Skeletal muscle satellite cell (primary cell): Measurements from ENCODE around the gene SYCN.
"Not testable (repeated sequence)": the region's sequence is repeated elsewhere in the genome, so short reads cannot be mapped to it uniquely, and the experiment has no call there.

Experiments used
- H3K27me3 ChIP-seq: 2 replicates; pipeline ENCODE4 v1.7.0; 2013; ENCODE audit warnings: low read length; ENCODE audit not compliant: control insufficient read depth, insufficient read depth
- H3K36me3 ChIP-seq: 2 replicates; pipeline ENCODE4 v1.7.0; 2013; ENCODE audit warnings: mild to moderate bottlenecking, control low read depth, low read length; ENCODE audit not compliant: insufficient read depth
- H3K4me1 ChIP-seq: 2 replicates; pipeline ENCODE4 v1.7.0; 2013; ENCODE audit warnings: low read length; ENCODE audit not compliant: control insufficient read depth, insufficient read depth
- H3K4me2 ChIP-seq: 2 replicates; pipeline ENCODE4 v1.7.0; 2013; ENCODE audit warnings: mild to moderate bottlenecking, low read length
- H3K4me3 ChIP-seq: 2 replicates; pipeline ENCODE4 v1.7.0; 2013; ENCODE audit warnings: low read length
- H3K9ac ChIP-seq: 2 replicates; pipeline ENCODE4 v1.7.0; 2013; ENCODE audit warnings: mild to moderate bottlenecking, low read depth, low read length, moderate library complexity
- H3K9me3 ChIP-seq: replicated peaks from 2 replicates; pipeline ENCODE4 v1.7.0; 2013; ENCODE audit warnings: mild to moderate bottlenecking, control low read depth, low read length

SYCN gene

GRCh38 chr19:39218230-39219007 is 14.4 kb upstream of the SYCN start:
- Histone ChIP-seq H3K27me3 (peaks cover 16% of the 10 kb centered on the region), H3K4me1 (no peaks in the 10 kb centered on the region), H3K4me3 (no peak overlapping the region), H3K9ac (no peak overlapping the region), H3K9me3 (no peaks in the 10 kb centered on the region), H3K4me2 (no peak overlapping the region), H3K36me3 (no peaks in the 10 kb centered on the region)

GRCh38 chr19:39217094-39217493 is 13.0 kb upstream of the SYCN start:
- Histone ChIP-seq H3K4me2 (no peak overlapping the region), H3K9ac (no peak overlapping the region), H3K36me3 (no peaks in the 10 kb centered on the region), H3K4me1 (no peaks in the 10 kb centered on the region), H3K4me3 (no peak overlapping the region), H3K27me3 (peaks cover 15% of the 10 kb centered on the region), H3K9me3 (no peaks in the 10 kb centered on the region)

- H3K4me1 ChIP-seq, H3K4me2 ChIP-seq, H3K9ac ChIP-seq, H3K36me3 ChIP-seq, H3K9me3 ChIP-seq, H3K4me3 ChIP-seq: not testable (repeated sequence)
- peaks cover 13% of the 10 kb centered on the region for H3K27me3 ChIP-seq
Observed at GRCh38 chr19:39215323-39215722, 11.3 kb upstream of the SYCN start.

GRCh38 chr19:39212375-39212742 is 8.3 kb upstream of the SYCN start:
- no peaks in the 10 kb centered on the region for H3K4me1 ChIP-seq
- H3K9ac ChIP-seq: no peak overlapping the region
- H3K4me3 ChIP-seq: no peak overlapping the region
- H3K4me2 ChIP-seq: no peak overlapping the region
- H3K9me3 ChIP-seq: no peaks in the 10 kb centered on the region
- H3K36me3 ChIP-seq: no peaks in the 10 kb centered on the region
- peaks cover 23% of the 10 kb centered on the region for H3K27me3 ChIP-seq

DNA sequence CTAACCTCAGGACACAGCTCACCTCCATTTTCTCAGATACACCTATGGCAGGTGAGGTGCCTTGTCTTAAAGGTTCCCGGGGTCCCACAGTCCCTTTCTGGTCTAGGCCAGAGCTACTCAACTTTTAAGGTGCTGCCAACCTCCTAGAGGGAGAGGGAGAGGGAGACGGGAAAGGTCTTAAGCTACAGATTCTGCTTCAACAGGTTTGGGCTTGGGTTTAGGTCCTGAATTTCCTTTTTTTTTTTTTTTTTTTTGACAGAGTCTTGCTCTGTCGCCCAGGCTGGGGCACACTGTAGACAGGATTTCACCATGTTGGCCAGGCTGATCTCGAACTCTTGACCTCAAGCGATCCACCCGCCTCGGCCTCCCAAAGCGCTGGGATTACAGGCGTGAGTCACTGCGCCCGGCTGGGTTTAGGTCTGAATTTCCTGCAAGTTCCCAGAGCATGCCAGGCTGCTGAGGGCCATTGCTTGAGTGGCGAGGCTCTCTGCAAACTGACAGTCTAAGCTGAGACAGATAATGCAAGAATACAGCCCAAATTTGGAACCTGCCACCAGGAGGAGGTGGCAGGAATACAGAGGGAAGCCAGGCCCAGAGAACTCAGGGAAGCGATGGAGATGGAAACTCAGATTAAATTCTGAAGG is 7.8 kb upstream of the SYCN start:
- Histone ChIP-seq H3K9ac (no peak overlapping the region), H3K4me3 (no peak overlapping the region), H3K4me2 (no peak overlapping the region), H3K36me3 (no peaks in the 10 kb centered on the region), H3K4me1 (no peaks in the 10 kb centered on the region), H3K27me3 (peaks cover 28% of the 10 kb centered on the region), H3K9me3 (no peaks in the 10 kb centered on the region)

- Histone ChIP-seq H3K36me3 (no peaks in the 10 kb centered on the region), H3K4me3 (no peak overlapping the region), H3K4me2 (no peak overlapping the region), H3K4me1 (no peaks in the 10 kb centered on the region), H3K9ac (no peak overlapping the region), H3K9me3 (no peaks in the 10 kb centered on the region), H3K27me3 (peaks cover 43% of the 10 kb centered on the region)
Observed at GRCh38 chr19:39209196-39209595, 5.1 kb upstream of the SYCN start.

DNA sequence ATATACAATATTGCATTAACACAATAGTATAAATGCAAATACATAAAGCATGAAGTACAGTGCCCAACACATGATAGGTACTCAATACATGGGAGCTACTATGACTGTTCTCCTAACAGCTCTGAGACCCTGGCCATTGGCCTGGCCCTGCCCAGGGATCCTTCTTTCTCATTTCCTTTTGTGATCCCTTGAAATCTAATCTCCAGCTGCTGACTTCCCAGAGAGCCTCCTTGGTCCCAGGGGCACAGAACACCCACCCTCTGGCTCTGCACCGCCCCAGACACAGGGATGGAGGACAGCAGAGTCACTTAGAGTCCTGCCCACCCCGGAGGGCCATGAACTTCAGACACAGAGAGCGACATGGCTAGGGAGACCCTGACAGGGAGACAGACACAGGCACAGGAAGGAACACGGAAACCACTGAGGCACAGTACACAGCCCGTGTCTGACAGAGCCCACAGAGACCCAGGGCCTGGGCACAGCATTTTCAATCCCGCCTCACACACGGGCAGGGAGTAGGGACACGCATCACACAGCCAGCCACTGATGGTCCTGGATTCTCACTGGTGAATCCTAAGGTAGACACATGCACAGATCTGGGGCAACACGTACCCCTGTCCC is 4.2 kb upstream of the SYCN start:
- Histone ChIP-seq H3K4me1 (no peaks in the 10 kb centered on the region), H3K9me3 (no peaks in the 10 kb centered on the region), H3K4me2 (no peak overlapping the region), H3K9ac (no peak overlapping the region), H3K27me3 (peaks cover 51% of the 10 kb centered on the region), H3K4me3 (no peak overlapping the region), H3K36me3 (no peaks in the 10 kb centered on the region)

GRCh38 chr19:39207293-39207836 is 3.3 kb upstream of the SYCN start:
- Histone ChIP-seq H3K9ac (no peak overlapping the region), H3K9me3 (no peaks in the 10 kb centered on the region), H3K4me2 (no peak overlapping the region), H3K36me3 (no peaks in the 10 kb centered on the region), H3K4me1 (no peaks in the 10 kb centered on the region), H3K27me3 (peaks cover 60% of the 10 kb centered on the region), H3K4me3 (no peak overlapping the region)

- H3K27me3 ChIP-seq: peaks cover 64% of the 10 kb centered on the region
Observed at GRCh38 chr19:39206122-39206521, 2.1 kb upstream of the SYCN start.

DNA sequence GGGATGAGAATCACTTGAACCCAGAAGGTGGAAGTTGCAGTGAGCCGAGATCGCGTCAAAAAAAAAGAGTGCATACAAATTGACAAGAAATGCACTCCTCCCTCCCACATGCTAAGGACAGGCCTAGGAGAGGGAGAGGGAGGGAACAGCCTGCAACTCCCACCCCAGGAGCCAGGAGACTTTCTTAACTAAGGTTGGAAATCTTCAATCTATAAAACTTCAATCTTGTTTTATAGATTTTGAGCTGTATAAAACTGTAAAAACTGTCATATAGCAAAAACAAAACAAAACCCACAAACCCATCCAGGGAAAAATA is 1.3 kb upstream of the SYCN start:
- Histone ChIP-seq H3K27me3 (peaks cover 71% of the 10 kb centered on the region), H3K36me3 (no peaks in the 10 kb centered on the region), H3K4me3 (no peak overlapping the region), H3K9me3 (no peaks in the 10 kb centered on the region), H3K4me2 (no peak overlapping the region), H3K4me1 (no peaks in the 10 kb centered on the region), H3K9ac (no peak overlapping the region)

More at GRCh38 chr19:39206122-39206521, 2.1 kb upstream of the SYCN start:
- H3K4me2 ChIP-seq: no peak overlapping the region
- H3K4me1 ChIP-seq: no peaks in the 10 kb centered on the region
- H3K9me3 ChIP-seq: no peaks in the 10 kb centered on the region
- no peak overlapping the region for H3K9ac ChIP-seq
- H3K4me3 ChIP-seq: no peak overlapping the region
- H3K36me3 ChIP-seq: no peaks in the 10 kb centered on the region

DNA sequence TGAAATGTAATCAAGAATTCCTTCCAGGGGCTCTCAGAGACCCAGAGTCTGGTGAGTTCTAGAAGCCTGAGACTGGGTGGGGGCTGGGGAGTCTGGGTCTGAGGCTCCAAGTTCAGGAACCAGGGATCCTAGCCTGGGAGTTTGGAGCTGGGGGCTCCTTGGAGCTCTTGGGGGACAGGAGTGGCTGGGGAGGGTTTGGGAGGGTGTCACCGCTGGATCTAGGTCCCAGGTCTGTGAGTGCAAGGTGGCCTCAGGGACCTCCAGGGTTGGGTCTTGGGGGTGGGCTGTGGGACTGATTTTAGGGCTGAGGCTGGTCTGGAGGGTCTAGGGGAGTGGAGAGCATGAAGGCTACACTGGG is 1.1 kb downstream of the SYCN start:
- no peak overlapping the region for H3K4me3 ChIP-seq
- H3K36me3 ChIP-seq: no peaks in the 10 kb centered on the region
- no peak overlapping the region for H3K9ac ChIP-seq
- H3K4me1 ChIP-seq: peaks cover 3% of the 10 kb centered on the region
- H3K27me3 ChIP-seq: peaks cover 75% of the 10 kb centered on the region
- H3K9me3 ChIP-seq: no peaks in the 10 kb centered on the region
- H3K4me2 ChIP-seq: no peak overlapping the region

DNA sequence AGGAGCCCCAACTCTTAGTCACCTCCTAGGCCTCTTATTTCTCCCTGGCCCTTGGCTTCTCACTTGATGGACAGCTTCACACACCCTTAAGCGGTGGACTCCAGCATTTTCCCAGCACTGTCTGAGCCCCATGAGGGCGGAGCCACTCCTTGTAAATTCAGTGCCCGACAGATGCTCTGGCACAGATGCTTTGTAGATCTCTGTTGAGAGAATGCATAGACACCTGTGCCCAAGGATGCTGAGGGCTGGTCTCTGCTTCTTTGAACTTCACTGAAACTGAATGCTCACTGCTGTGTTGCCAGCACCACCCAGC is 3.3 kb downstream of the SYCN start:
- H3K4me2 ChIP-seq: no peak overlapping the region
- peaks cover 82% of the 10 kb centered on the region for H3K27me3 ChIP-seq

More for the DNA sequence above, 3.3 kb downstream of the SYCN start:
- Histone ChIP-seq H3K4me3 (no peak overlapping the region), H3K36me3 (no peaks in the 10 kb centered on the region), H3K4me1 (peaks cover 3% of the 10 kb centered on the region), H3K9ac (no peak overlapping the region), H3K9me3 (no peaks in the 10 kb centered on the region)
